A673 (cell line): ENCODE measurements around the gene TDO2. TPM values are rescaled to one million over a fixed set of nuclear protein-coding genes. Genes with fewer than 3 reads are reported as not detected.

Experiments used
- BruUV-seq: library from RNA; stranded (reverse); fragments of 400-500 nt; replicated peaks from 2 replicates; lab custom pipeline; 2021; lab: Mats Ljungman, UMichigan
- CTCF ChIA-PET: fragments of 300-600 bp; sonication (Branson Sonifier 250); formaldehyde crosslinking; loops from one replicate; lab custom pipeline; 2022; ENCODE audit warnings: antibody characterized with exemption; lab: Charles Lee
- POLR2A ChIA-PET: fragments of 300-600 bp; sonication (Branson Sonifier 250); formaldehyde crosslinking; loops from one replicate; lab custom pipeline; 2022; ENCODE audit warnings: antibody characterized with exemption; ENCODE audit not compliant: low non-redundant PET; lab: Charles Lee
- DNase-seq: peaks from one replicate; pipeline ENCODE4 v3.0.0-alpha.2; 2015; ENCODE audit warnings: low spot score
- H3K27ac ChIP-seq: fragments of 200-600 bp; sonication (generic); 2 replicates; pipeline ENCODE4 v1.5.1; 2016; ENCODE audit warnings: mixed run types, low read depth, mild to moderate bottlenecking, mixed read lengths, antibody characterized with exemption, low read length; ENCODE audit not compliant: poor library complexity, severe bottlenecking
- H3K27me3 ChIP-seq: fragments of 200-600 bp; sonication (generic); replicated peaks from 2 replicates; pipeline ENCODE4 v1.6.1; 2017; ENCODE audit warnings: mixed run types, low read depth, mild to moderate bottlenecking, mixed read lengths, antibody characterized with exemption, low read length; ENCODE audit not compliant: insufficient read depth, poor library complexity
- H3K36me3 ChIP-seq: fragments of 200-600 bp; sonication (generic); 2 replicates; pipeline ENCODE4 v1.6.1; 2016; ENCODE audit warnings: mixed run types, mild to moderate bottlenecking, mixed read lengths, antibody characterized with exemption, low read length; ENCODE audit not compliant: insufficient read depth, poor library complexity, severe bottlenecking
- H3K4me1 ChIP-seq: fragments of 200-600 bp; sonication (generic); 2 replicates; pipeline ENCODE4 v1.6.1; 2017; ENCODE audit warnings: mixed run types, mild to moderate bottlenecking, mixed read lengths, antibody characterized with exemption, low read length; ENCODE audit not compliant: insufficient read depth, poor library complexity, severe bottlenecking
- H3K4me3 ChIP-seq: fragments of 200-600 bp; sonication (generic); 2 replicates; pipeline ENCODE4 v1.5.1; 2016; ENCODE audit warnings: low read depth, mixed run types, mild to moderate bottlenecking, mixed read lengths, low read length; ENCODE audit not compliant: poor library complexity, severe bottlenecking
- H3K9me3 ChIP-seq: fragments of 200-600 bp; sonication (generic); 2 replicates; pipeline ENCODE4 v1.6.1; 2016; ENCODE audit warnings: mixed run types, low read depth, mild to moderate bottlenecking, mixed read lengths, antibody characterized with exemption, low read length; ENCODE audit not compliant: poor library complexity, severe bottlenecking
- EZH2 ChIP-seq: fragments of 200-600 bp; sonication (generic); IDR thresholded peaks from 2 replicates; pipeline ENCODE4 v1.6.1; 2017; ENCODE audit warnings: borderline replicate concordance, low read depth, mild to moderate bottlenecking, mixed read lengths, antibody characterized with exemption, low read length; ENCODE audit not compliant: poor library complexity, severe bottlenecking
- intact Hi-C: fragments of 100-400 bp; cut with micrococcal nuclease; formaldehyde crosslinking; loops from one replicate; pipeline ENCODE4 v1.10.0; 2022; ENCODE audit not compliant: unreplicated experiment
- total RNA-seq: library from RNA; stranded (reverse); gene quantifications from 2 replicates; pipeline ENCODE4 v1.2.3, GENCODE V29; 2021
- TF ChIP-seq, protein P1 (sequence below): fragments of 300-800, 200-600 bp; sonication (generic); conservative IDR thresholded peaks from 2 replicates; pipeline ENCODE4 v1.5.1; 2017; ENCODE audit warnings: low read depth, mild to moderate bottlenecking, antibody characterized with exemption, low read length, moderate library complexity, mixed read lengths

TDO2 gene
- total RNA-seq, 1 experiment from 2014 or later = 1.0 TPM

DNA sequence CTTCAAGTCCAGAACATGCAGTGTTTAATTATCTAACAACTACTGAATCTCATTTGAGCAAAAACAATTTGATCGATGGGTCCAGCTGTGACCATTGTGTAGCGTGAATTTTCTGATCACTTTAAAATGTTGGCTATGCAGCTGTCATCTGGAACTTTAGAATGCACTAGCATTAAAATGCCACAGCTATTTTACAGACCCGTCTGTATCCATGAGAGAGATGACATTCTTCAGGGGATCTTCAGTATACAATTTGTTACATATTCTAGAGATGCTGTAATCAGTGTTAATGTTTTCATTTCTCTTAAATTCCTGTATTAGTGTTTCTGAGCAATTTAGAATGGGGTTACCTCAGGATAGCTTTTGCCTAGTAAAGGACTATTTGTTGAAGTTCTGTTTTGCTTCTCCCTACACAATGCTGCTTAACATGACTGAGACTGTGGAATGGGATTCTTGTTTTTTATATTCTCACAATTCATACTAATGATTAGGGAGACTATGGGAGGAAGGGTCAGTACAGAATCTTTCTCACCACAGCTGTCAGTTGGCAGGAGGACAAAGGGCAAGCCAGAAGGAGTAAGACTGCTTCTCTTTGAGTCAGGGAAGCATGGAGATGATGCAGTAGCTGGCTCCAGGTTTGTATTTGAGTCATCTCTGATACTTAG lies 63.4 kb downstream of the TDO2 start:
- intact Hi-C loops = no loop called here
- H3K36me3 ChIP-seq = no peaks in the 10 kb centered on the region
- ChIA-PET CTCF (no interaction called here), POLR2A (no interaction called here)
- H3K4me1 ChIP-seq = no peaks in the 10 kb centered on the region
- no peak overlapping the region for H3K27ac ChIP-seq
- H3K4me3 ChIP-seq = no peak overlapping the region
- no peaks in the 10 kb centered on the region for H3K27me3 ChIP-seq
- no TSS peak for BruUV-seq
- DNase-seq = no peak
- no peaks in the 10 kb centered on the region for H3K9me3 ChIP-seq
- TF ChIP-seq, protein P1, sequence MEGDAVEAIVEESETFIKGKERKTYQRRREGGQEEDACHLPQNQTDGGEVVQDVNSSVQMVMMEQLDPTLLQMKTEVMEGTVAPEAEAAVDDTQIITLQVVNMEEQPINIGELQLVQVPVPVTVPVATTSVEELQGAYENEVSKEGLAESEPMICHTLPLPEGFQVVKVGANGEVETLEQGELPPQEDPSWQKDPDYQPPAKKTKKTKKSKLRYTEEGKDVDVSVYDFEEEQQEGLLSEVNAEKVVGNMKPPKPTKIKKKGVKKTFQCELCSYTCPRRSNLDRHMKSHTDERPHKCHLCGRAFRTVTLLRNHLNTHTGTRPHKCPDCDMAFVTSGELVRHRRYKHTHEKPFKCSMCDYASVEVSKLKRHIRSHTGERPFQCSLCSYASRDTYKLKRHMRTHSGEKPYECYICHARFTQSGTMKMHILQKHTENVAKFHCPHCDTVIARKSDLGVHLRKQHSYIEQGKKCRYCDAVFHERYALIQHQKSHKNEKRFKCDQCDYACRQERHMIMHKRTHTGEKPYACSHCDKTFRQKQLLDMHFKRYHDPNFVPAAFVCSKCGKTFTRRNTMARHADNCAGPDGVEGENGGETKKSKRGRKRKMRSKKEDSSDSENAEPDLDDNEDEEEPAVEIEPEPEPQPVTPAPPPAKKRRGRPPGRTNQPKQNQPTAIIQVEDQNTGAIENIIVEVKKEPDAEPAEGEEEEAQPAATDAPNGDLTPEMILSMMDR = no peak
- no peak for TF ChIP-seq EZH2

Other genes starting within 250 kb of the TDO2 start
- 0.07 and 0.37 TPM in 2 replicates for gene GUCY1A1, start 236.8 kb upstream of the TDO2 start, total RNA-seq
- not detected in 2 replicates for gene GUCY1B1, start 144.7 kb upstream of the TDO2 start, total RNA-seq
- gene ASIC5, start 37.4 kb upstream of the TDO2 start, total RNA-seq = not detected in 2 replicates
- gene CTSO, start 50.2 kb downstream of the TDO2 start, total RNA-seq = 1.4 and 1.9 TPM in 2 replicates